ENCODE results near the gene EGLN2.
"Not testable (repeated sequence)": the region's sequence is repeated elsewhere in the genome, so short reads cannot be mapped to it uniquely, and the experiment has no call there.

The EGLN2 gene

DNA sequence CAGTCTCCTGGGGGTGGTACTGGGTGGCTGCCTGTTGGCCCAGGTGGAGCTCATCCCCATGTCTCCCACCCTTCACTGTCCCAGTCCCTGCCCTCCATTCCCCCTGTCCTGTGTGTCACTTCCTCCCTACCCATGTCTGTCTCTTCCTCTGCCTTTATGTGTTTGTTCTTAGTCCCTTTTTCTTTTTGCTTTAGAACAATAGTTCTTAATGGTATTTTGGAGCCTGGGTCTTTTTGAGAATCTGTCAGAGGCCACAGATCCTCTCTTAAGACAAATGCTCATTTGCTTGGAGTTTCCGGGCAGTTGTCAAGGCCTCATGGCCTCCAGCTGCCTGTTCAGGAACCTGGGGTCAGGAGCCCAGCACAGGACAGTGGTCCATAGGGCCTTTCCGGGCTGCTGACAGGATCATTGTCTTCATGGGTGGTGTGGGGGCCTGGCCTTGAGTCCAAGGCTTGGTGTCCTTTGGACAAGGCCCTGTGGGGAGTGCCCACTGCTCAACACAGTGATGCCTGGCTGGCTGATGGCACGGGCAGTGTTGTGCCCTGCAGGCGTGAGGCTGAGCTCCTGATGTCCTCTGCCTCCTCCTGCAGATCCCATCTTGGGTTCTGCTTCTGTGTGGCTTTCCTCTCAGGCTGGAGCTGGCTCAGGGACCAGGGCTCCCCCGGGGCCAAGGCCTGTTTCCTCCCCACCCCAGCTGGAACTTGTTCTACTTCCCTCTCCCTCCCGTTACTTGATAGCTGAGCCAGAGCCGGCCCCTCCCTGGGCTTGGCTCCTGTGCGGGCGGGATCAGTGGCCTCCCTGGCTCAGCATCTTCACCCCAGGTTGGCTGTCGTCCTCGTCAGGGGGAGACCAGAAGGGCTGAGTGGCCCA, 3.5 kb downstream of the EGLN2 start:
- no peak for DNase-seq

DNA sequence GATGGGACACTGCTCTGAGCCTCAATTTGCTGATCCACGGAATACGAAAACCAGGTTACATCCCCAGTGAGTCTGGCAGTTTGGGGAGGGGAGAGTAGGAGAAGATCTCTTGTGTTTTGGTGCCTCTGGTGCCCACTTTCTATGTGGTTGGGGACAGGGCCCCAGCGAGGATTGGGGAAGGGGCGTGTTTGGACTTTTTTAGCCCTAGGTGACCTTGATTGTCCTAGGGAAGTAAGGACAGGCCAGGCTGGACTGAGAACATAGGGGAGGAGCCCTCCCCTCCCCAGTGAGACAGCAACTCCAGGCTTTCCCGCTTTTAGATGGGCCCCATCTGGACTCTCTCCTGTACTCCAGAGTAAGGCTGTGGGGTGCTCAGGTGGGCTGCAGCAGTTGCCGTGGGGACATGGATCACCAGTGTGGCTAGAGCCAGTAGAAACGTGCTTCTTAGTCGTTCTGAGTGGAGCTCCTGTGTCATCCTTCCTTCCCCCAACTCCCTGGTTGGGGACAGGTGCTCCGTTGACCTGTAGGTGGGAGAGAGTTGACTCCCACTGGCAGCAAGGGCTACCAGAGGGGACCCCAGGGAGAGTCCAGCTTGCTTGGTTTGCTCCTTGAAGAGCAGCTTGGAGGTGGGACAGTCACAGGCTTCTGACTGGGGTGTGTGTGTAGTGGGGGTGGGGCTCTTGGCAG, 4.3 kb downstream of the EGLN2 start:
- DNase-seq = no peak

DNA sequence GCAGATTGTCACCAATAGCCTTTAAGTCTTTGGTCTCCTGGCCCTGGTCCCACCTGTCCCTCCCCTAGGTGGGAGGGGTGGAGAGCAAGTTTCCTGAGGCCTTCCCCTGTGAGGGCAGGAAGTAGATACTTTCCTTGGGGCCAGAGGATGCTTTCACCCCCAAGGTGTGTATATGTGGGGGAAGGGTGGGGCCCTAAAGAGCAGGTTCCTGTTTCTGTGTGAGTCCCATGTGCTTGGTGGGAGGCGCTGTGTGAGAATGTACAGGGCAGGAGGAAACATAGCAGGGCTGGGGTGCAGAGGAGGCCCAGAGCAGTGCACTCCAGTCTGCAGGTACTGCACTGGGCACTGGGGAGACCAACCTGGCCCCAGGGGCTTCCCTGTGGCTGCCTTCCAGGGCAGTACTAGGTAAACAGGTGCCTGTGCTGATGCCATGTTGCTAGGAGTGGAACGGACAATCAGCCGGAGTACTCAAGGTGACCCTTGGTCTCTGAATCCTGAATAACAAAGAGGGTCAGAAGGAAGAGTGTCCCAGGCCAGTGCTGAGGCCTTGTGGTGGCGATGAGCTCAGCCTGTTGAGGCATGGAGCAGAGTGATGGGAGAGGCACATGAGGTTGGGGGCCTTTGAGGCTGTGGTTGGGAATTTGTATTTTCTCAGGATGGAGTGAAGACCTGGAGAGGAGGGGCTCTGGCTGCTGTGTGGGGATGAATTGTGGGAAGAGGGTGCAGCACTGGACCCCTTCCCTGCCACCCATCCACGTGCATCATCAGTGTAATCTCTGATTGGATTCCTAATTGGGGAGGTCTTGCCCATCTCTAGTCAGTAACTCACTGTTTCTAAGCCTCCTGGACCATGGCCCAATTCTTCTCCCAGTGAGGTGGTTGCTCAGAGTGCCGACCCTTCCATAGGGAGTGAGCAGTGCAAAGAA, 5.1 kb downstream of the EGLN2 start:
- no peak for DNase-seq

DNA sequence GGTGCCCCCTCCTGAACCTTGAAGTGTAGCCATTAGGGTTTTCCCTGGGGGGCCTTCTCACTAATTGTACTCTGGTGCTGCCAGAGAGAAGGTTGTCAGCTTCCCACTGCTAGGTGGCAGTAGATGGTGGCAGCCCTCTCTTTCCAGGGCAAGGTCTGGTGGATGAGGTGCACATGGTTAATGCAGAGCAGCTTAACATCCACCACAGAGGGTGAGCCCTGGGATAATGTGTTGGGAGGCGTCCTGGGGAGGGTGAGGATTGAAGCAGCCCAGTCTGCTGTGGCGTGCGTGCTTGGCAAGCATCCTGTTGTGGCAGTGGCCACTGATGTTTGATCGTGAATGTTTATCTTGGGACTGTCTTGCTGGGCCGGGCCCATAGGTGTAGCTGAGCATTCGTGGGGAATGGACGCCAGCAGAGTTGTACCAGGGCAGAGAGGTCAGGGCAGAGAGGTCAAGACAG, 5.8 kb downstream of the EGLN2 start:
- no peak for DNase-seq

DNA sequence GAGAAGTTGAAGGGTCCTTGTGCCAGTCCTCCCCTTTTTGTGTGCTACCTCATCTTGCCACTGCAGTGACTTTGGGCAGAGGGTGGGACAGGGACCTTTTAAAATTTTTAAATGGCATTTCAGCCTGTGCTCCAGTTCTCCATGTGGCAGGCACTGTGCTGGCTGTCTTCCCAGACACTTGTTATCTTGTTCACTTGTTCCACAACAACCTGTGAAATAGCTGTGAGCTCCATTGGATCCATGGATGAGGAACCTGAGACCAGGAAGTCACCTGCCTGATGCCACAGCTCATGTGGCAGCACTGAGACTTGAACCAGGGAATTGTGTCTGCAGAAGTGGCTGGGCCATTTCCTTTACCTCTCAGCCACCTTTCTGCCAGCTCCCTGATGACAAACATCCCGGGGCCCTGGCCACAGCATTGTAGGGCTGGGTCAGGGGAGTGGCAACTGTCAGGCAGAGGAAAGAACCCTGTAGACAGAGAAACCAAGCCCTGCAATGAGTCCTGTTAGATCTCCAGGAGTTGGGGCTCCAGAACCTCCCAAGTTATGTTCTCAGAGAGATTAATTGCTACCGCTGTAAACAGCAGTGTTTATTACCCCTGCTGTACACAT, 6.4 kb downstream of the EGLN2 start:
- DNase-seq = no peak

DNA sequence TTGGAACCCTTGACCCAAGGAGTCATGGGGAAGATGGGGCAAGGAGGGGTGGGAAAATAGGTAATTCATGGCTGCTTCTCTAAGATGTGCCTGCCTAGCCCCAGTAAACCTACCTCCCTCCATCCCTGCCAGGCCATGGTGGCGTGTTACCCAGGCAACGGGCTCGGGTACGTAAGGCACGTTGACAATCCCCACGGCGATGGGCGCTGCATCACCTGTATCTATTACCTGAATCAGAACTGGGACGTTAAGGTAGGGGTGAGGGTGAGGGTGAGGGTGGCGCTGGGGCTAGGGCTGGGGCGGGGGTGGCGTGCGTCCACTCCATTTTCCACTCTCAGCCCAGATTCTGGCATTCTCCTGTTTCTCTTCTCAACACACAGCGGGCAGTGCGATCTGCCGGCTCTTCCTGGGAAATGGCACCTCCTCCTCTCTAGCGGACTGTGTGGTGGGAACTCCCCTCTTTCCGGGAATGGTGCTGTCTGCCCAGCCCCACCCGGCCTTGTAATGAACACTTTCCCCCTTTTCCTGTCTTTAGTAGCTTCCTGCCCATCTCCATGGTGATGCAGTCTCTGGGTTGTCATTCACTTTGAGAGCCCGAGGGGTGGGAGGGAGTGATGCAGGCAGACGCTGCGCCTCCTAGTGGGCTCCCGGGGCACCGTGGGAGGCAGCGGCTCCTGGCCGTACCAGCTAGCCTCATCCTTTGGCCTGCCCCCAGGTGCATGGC, 7.6 kb downstream of the EGLN2 start:
- peak; percentile 43 for DNase-seq

DNA sequence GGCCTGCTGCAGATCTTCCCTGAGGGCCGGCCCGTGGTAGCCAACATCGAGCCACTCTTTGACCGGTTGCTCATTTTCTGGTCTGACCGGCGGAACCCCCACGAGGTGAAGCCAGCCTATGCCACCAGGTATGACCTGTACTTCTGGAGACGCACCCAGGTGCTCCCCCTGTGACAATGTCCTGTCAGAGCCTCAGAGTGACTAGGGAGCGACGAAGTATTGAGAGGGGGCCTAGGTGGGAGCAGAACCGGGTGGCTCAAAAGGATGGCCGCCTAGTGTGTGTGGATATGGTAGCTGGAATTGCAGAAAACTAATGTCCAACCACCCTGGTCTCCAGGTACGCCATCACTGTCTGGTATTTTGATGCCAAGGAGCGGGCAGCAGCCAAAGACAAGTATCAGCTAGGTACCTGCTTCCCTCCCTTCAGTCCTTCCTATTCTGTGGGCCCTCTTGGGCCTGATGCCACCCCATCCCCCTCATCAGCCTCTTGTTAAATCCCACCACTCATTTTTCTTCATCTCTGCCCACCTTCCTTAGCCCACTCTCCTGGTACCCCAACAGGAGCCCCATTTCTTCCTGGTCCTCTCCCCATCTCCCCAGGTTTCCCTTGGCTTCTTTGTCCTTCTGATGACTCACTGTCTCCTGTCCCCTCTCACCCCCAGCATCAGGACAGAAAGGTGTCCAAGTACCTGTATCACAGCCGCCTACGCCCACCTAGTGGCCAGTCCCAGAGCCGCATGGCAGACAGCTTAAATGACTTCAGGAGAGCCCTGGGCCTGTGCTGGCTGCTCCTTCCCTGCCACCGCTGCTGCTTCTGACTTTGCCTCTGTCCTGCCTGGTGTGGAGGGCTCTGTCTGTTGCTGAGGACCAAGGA, 8.4 kb downstream of the EGLN2 start:
- DNase-seq = no peak

DNA sequence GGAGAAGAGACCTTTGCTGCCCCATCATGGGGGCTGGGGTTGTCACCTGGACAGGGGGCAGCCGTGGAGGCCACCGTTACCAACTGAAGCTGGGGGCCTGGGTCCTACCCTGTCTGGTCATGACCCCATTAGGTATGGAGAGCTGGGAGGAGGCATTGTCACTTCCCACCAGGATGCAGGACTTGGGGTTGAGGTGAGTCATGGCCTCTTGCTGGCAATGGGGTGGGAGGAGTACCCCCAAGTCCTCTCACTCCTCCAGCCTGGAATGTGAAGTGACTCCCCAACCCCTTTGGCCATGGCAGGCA, 9.0 kb downstream of the EGLN2 start:
- DNase-seq = no peak

DNA sequence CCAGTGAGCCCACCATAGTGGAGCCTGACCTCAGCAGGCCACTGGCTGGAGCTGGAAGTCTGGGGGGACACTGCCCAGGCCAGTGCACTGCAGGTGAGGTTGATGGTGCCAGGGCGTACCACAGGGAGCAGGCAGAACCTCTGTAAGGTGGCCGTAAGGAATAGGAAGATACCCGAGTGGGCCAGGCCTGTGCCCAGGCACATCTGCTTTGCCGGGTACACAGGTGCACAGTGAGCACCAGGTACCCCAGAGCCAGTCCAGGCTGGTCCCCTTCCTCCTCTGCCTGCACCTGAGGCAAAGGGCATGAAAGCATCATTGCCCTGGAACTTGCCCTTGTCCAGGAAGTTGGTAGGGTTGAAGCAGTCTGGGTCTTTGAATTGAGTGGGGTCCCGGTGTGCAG, 9.5 kb downstream of the EGLN2 start:
- DNase-seq = no peak

DNA sequence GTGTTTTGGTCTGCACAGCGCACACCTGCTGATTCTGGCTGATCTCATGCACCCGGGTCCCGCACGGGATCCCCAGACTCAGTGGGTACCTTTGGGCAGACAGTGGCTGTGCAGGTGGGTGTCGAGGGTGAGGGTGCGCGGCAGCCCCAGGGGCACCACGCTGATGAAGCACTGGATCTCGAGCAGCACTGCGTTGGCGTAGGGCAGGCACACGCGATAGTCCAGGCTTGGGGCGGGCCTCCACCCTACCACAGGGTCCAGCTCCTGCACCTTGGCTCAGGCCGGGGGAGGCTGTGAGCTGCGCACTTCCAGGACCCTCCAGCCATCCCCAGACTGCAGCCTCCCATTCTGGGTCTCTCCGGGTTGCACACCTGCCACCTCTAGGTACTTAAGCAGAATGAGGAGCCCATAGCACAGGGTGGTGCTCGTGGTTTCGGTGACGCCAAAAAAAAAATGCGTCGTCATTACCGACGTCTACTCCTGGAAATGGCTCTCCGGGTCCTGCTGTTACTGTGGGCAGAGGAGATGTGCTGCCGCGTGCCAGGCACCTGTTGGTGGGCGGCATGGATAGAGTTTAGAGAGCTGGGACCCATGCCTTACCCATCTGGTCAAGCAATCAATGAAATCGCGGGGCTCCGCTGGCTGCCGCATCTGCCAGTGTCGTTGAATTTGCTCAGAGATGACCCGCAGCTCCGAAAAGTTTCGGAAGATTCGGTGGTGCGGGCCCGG, 10.5 kb downstream of the EGLN2 start:
- no peak for DNase-seq

DNA sequence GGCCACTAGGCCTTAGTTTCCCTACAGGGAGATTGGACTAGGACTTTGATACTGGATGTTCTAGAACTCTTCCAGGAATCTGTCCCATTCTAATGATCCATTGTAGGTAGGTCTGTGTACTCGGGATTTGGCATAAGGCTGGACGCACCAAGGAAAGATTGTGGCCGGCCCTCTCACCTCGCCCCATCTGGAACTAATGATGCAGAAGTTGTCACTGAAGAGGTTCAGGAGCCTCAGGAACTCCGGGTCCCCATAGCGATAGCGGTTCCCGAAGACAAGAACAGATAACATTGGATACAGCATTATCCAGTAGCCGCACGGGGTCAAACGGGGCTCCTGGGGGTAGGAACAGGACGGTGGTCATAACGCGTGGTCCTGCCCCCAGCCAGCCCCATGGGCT, 11.2 kb downstream of the EGLN2 start:
- DNase-seq = no peak

DNA sequence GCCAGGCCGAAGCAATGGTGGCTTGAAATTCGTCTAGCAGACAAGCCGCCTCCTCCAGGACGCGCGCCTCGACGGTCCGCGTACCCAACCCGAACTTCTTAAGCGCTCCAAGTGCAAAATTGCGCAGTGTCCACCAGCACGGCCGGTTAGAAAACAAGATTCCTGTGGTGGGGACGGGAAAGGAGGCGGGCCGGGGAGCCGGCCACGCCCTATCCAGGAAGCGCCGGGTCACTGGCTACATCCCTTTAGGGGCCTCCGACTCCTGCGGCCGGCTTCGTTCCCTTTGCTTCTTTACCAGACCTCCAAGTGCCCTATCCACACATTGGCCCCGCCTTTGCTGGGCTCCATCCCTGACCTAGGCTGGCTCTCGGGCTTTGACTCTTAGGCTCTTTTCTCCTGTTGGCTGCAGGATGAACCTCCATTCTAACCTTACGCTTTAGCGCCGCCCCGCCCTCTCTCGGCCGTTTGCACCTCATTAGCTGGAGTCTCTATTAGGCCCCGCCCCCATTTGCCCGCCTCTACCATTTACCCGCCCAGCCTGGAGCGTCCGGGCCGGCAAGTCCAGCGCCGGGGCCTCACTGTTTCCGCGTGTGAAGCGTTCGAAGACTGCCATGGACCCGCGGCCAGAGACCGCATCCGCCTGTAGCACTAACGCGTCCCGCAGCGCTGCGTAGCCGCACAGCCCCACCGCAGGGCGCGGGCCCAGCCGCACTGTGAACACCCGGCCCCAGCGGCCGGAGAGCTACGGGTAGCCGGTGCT, 11.8 kb downstream of the EGLN2 start:
- peak; percentile 27 for DNase-seq

DNA sequence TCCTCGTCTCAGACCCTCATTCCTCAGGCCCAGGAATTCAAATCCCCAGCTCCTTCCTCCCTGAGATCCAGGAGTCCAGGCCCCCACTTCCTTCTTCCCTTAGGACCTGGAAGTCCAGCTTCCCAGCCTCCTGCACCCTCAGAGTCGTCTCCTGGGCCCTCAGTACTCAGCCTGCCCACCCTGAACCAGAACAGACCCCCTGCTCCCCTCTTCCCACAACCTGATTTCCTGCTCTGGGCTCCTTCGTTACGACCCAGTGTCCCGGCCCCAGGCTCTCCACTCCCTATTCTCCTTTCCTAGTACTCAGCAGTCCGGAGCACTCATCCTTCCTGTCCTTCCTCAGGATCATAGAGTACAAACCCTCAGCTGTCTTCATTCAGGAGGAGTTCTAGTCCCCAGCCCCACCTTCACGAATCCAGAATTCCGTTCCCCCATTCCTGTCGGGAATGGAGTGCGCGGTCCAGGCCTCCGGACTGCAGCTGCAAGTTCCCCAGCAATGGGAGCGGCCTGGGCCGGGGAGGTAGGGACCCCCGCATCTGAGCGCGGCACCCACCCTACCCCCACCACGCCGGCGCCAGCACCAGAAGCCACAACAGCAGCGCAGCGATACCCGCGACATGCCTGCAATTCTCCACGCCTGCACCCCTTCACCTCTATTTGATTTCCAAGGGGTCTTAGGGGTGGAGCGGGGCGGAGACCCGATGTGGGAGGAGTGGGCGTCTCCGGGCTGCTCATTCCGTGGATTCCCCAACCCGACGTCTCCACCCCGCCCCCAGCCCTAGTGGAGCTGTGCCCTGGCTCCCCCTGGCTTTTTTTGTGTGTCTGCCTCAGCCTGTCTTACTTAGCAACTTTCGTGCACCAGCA, 12.7 kb downstream of the EGLN2 start:
- DNase-seq = no peak

DNA sequence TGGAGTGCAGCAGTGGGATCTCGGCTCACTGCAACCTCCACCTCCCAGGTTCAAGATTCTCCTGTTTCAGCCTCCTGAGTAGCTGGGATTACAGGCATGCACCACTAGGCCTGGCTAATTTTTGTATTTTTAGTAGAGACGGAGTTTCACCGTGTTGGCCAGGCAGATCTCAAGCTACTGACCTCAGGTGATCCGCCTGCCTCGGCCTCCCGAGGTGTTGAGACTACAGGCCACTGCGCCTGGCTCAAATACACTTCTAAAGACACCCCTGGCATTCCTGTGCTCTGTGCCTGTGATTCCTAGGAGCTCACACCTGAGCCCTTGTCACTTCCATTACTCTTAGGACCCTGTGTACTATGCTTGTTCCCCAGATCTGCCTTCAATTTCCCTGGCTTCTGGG, 13.6 kb downstream of the EGLN2 start:
- DNase-seq = not testable (repeated sequence)

DNA sequence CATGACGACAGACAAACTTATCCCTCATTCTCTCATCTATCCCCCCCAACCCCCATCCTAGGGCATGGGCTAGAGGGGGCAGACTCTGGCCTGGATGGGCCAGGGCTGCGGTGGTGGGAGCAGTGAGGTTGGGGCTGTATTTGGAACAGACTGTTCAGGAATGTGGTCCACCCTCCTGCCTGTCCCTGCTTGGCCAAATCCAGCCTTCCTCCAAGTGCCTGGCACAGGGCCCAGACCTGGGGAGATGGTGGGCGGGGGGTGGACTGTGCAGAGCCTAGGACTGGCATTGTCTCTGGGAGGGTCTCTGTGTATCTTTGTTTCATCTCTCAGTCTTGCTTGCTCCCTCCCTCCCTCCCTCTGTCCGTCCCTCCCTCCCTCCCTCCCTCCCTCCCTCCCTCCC, 14.2 kb downstream of the EGLN2 start:
- DNase-seq = no peak

DNA sequence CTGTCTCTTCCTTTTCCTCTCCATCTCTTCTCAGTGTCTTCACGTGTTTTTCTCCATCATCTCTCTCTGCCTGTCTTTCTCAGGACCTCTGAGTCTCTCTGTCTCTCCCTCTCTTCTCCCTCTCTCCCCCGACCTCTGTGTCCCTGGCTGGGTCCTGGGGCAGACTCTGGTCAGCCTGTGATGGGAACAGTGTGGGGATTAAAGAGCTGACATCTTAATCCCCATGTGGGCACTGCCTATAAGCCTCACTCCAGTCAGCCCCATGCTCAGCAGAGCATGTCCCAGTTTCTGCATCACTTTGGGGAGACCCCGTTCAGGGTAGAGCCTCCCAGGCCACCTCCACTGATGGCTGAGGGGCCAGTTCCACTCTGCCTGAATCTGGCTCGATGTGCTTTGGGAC, 16.2 kb downstream of the EGLN2 start:
- DNase-seq = no peak

DNA sequence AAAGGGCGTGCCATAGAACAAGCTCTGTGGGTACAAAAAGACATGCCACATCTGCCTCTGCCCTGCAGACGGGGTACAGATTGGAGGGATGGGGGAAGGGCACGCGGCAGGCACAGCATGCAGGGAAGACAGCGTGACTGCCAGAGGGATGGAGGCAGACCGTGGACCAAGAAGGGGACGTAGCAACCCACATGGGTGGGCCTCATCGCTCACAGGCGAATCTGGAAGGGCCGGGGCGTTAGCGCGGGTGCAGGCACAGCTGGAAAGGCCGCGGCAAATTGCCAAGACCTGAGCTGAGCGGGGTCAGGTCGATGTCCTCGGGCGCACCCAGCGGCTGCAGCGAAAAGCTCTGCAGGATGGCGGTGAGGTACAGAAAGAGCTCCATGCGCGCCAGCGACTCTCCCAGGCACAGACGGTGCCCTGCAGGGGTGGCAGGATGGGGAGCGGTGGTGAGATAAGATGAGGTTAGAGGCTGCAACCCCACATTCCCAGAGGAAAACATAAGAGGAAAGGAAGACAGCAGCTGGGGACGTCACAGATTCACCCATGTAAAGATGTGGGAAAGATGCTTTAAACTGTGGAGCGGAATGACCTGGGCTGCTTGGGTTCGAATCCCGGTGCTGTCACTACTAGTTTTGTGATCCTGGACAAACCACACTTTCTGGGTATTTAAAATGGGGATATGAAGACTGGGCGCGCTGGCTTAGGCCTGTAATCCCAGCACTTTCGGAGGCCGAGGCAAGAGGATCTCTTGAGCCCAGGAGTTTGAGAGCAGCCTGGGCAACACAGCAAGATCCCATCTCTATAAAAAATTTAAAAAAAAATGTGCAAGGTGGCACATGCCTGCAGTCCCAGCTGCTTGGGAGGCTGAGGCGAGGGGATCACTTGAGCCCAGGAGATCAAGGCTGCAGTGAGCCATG, 19.7 kb downstream of the EGLN2 start:
- DNase-seq = peak; percentile 19

Data from SHP77 treated with DMSO at 0.1 percent for 48 hours (cell line).